BLaER1 treated with 17β-estradiol and CSF1 and Interleukin-3, amounts not matched to agents 10 nM and 100 nM (cell line): ENCODE data around the gene FRMD4A.

Source experiments
- H3K27ac ChIP-seq, 11 experiments: shearing (Covaris generic); formaldehyde crosslinking; 2 replicates each; pipeline ENCODE4 v1.8.1; 2022
- H3K27me3 ChIP-seq, 11 experiments: shearing (Covaris generic); formaldehyde crosslinking; 2 replicates each; pipeline ENCODE4 v1.8.1; 2022
- H3K36me3 ChIP-seq, 11 experiments: shearing (Covaris generic); formaldehyde crosslinking; 2 replicates each; pipeline ENCODE4 v1.8.1; 2022
- H3K4me1 ChIP-seq, 10 experiments: shearing (Covaris generic); formaldehyde crosslinking; 2 replicates each; pipeline ENCODE4 v1.8.1; 2022
- H3K4me2 ChIP-seq, 11 experiments: shearing (Covaris generic); formaldehyde crosslinking; 2 replicates each; pipeline ENCODE4 v1.8.1; 2022
- H3K4me3 ChIP-seq, 10 experiments: shearing (Covaris generic); formaldehyde crosslinking; 2 replicates each; pipeline ENCODE4 v1.8.1; 2022
- H3K9ac ChIP-seq, 11 experiments: shearing (Covaris generic); formaldehyde crosslinking; 2 replicates each; pipeline ENCODE4 v1.8.1; 2022
- H3K9me3 ChIP-seq, 11 experiments: shearing (Covaris generic); formaldehyde crosslinking; replicated peaks in 1 of 11; 2 replicates each; pipeline ENCODE4 v1.8.1; 2022
- H4K20me1 ChIP-seq, 11 experiments: shearing (Covaris generic); formaldehyde crosslinking; 2 replicates each; pipeline ENCODE4 v1.8.1; 2022
- Cebpa-rat ChIP-seq, 11 experiments: shearing (Covaris generic); IDR thresholded peaks; 2 replicates each; pipeline ENCODE4 v1.8.1; 2022

Gene FRMD4A

GRCh38 chr10:13890233-13891127 is 440.2 kb downstream of the FRMD4A start:
- Histone ChIP-seq H3K9ac (no peak overlapping the region), H3K4me3 (no peak overlapping the region), H3K4me2 (0 out of 22 replicates have a peak overlapping the region, but pooled peaks of 1 of the 11 experiments have one; percentile 12), H3K27me3 (peaks cover 32 to 55% (median 45%) of the 10 kb centered on the region in 11 experiments), H3K9me3 (peaks cover 0 to 18% (median 4%) of the 10 kb centered on the region in 11 experiments; a peak in 9 of 22 replicates), H3K4me1 (peaks cover 0 to 62% (median 3%) of the 10 kb centered on the region in 10 experiments; a peak in 9 of 20 replicates), H3K36me3 (no peaks in the 10 kb centered on the region), H3K27ac (no peak overlapping the region), H4K20me1 (no peaks in the 10 kb centered on the region)
- TF ChIP-seq Cebpa-rat (IDR thresholded peaks at IDR 0.05): no peak

DNA sequence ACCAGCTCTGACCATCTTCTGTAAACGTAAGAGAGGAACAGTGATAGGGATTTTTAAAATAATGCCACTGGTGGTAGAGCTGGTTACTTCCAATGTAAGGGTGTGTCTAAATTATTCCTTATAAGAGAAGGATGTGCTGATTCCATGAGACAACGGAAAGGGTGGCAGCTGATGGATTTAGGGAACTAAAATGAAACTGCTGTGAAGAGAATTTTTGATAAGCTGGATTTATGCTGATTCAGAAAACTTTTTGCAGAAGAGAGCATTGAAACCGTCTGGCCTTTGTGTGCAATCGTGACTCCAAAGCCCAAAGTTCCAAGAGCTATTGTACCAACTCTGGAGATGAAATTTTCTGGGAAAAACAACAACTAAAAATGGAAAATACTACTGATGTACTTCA is 443.0 kb downstream of the FRMD4A start:
- H3K9ac ChIP-seq: no peak overlapping the region
- no peaks in the 10 kb centered on the region for H4K20me1 ChIP-seq

GRCh38 chr10:13885238-13885990 is 445.3 kb downstream of the FRMD4A start:
- Histone ChIP-seq H3K27ac (no peak overlapping the region), H4K20me1 (no peaks in the 10 kb centered on the region), H3K9me3 (no peaks in the 10 kb centered on the region), H3K4me2 (peak overlapping the region in 2 of 11 experiments; percentile 2 to 56; a peak in 4 of 22 replicates), H3K4me1 (peaks cover 5 to 89% (median 19%) of the 10 kb centered on the region in 10 experiments), H3K9ac (no peak overlapping the region), H3K36me3 (no peaks in the 10 kb centered on the region), H3K27me3 (peaks cover 8 to 17% (median 14%) of the 10 kb centered on the region in 11 experiments), H3K4me3 (no peak overlapping the region)
- TF ChIP-seq Cebpa-rat (IDR thresholded peaks at IDR 0.05): no peak

More for the DNA sequence above, 443.0 kb downstream of the FRMD4A start:
- peak overlapping the region in 3 of 11 experiments; percentile 56 to 65 (median 64); a peak in 6 of 22 replicates for H3K4me2 ChIP-seq
- no peaks in the 10 kb centered on the region for H3K36me3 ChIP-seq
- H3K4me1 ChIP-seq: peaks cover 0 to 72% (median 4%) of the 10 kb centered on the region in 10 experiments; a peak in 15 of 20 replicates
- no peak for TF ChIP-seq Cebpa-rat (IDR thresholded peaks at IDR 0.05)
- H3K9me3 ChIP-seq: peaks cover 0 to 13% (median 0%) of the 10 kb centered on the region in 11 experiments; a peak in 6 of 22 replicates
- H3K27me3 ChIP-seq: peaks cover 29 to 40% (median 37%) of the 10 kb centered on the region in 11 experiments
- peak overlapping the region in 3 of 11 experiments; percentile 23 to 56 (median 52); a peak in 4 of 22 replicates for H3K27ac ChIP-seq
- no peak overlapping the region for H3K4me3 ChIP-seq

DNA sequence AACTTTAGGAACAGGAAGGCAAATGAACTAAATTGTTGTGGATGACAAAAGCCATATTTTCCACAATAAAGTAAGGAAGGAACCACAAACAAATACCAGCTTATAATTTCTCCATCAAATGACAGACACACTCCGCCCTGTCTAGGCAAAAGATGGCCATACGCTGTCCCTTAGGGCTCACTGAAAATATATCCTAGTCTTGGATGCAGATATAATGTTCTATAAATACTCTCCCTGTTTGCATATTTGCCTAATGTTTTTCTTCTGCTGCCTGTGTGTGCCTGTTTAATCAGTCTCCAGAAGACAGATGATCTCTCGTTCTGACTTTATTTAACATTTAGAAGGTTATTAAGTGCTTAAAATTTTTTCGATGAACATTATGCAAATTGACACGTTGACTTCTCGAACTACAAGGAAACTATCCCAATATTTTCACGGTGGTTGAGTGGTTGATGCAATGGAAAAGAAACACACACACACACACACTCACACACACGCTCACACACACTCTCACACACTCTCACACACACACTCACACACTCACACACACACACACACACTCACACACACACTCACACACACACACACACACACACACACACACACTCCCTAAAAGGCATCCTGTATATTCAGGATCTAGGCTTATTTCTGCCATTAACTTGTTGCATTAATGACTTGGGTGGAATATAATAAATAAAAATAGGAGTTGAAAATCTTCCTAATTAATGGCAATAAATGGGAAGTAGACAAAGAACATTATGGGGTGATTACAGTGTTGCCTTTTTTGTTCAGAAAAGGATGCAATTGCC is 446.9 kb downstream of the FRMD4A start:
- peak overlapping the region in 1 of 11 experiments; percentile 30; a peak in 1 of 22 replicates for H3K27ac ChIP-seq
- no peak overlapping the region for H3K4me3 ChIP-seq
- H3K4me2 ChIP-seq: peak overlapping the region in 3 of 11 experiments; percentile 78 to 91 (median 80); a peak in 4 of 22 replicates
- no peaks in the 10 kb centered on the region for H4K20me1 ChIP-seq
- H3K9me3 ChIP-seq: no peaks in the 10 kb centered on the region
- H3K27me3 ChIP-seq: peaks cover 0 to under 1% (median 0%) of the 10 kb centered on the region in 11 experiments; a peak in 1 of 22 replicates
- peaks cover 5 to 94% (median 19%) of the 10 kb centered on the region in 10 experiments for H3K4me1 ChIP-seq
- TF ChIP-seq Cebpa-rat (IDR thresholded peaks at IDR 0.05): no peak
- no peaks in the 10 kb centered on the region for H3K36me3 ChIP-seq
- no peak overlapping the region for H3K9ac ChIP-seq

- TF ChIP-seq Cebpa-rat (IDR thresholded peaks at IDR 0.05): no peak
- Histone ChIP-seq H3K27ac (peak overlapping the region in 6 of 11 experiments; percentile 43 to 76 (median 68); a peak in 10 of 22 replicates), H3K27me3 (no peaks in the 10 kb centered on the region), H3K4me2 (peak overlapping the region in 10 of 11 experiments; percentile 12 to 91 (median 59); a peak in 17 of 22 replicates), H4K20me1 (no peaks in the 10 kb centered on the region), H3K4me1 (peaks cover 5 to 78% (median 19%) of the 10 kb centered on the region in 10 experiments), H3K4me3 (no peak overlapping the region), H3K9me3 (no peaks in the 10 kb centered on the region), H3K36me3 (no peaks in the 10 kb centered on the region), H3K9ac (peak overlapping the region in 2 of 11 experiments; percentile 32 to 53; a peak in 4 of 22 replicates)
Observed at GRCh38 chr10:13882119-13882711, 448.5 kb downstream of the FRMD4A start.

DNA sequence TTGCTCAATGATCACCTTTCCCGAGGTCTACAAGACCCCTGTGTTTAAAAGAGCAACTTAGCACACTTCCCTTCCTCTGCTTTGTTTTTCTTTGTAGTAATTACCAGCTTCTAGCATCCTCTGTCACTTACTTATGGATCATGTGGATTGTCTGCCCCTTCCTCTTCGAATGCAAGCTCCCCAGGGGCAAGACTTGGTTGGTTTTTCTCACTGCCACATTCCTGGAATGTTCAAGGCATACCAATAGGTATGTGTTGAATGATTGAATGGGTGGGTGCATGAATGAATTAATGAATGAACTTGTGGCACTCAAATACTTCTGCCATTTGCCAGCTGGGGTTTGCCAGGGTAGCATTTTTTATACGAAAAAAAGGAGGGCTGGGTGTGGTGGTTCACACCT is 450.0 kb downstream of the FRMD4A start:
- H3K36me3 ChIP-seq: no peaks in the 10 kb centered on the region
- no peaks in the 10 kb centered on the region for H3K9me3 ChIP-seq
- H3K4me2 ChIP-seq: peak overlapping the region in 3 of 11 experiments; percentile 78 to 91 (median 80); a peak in 6 of 22 replicates
- no peak overlapping the region; a peak in 1 of 22 replicates for H3K27ac ChIP-seq
- TF ChIP-seq Cebpa-rat (IDR thresholded peaks at IDR 0.05): no peak
- H3K4me1 ChIP-seq: peaks cover 5 to 68% (median 19%) of the 10 kb centered on the region in 10 experiments
- H4K20me1 ChIP-seq: no peaks in the 10 kb centered on the region
- H3K9ac ChIP-seq: no peak overlapping the region
- H3K4me3 ChIP-seq: no peak overlapping the region
- no peaks in the 10 kb centered on the region for H3K27me3 ChIP-seq

DNA sequence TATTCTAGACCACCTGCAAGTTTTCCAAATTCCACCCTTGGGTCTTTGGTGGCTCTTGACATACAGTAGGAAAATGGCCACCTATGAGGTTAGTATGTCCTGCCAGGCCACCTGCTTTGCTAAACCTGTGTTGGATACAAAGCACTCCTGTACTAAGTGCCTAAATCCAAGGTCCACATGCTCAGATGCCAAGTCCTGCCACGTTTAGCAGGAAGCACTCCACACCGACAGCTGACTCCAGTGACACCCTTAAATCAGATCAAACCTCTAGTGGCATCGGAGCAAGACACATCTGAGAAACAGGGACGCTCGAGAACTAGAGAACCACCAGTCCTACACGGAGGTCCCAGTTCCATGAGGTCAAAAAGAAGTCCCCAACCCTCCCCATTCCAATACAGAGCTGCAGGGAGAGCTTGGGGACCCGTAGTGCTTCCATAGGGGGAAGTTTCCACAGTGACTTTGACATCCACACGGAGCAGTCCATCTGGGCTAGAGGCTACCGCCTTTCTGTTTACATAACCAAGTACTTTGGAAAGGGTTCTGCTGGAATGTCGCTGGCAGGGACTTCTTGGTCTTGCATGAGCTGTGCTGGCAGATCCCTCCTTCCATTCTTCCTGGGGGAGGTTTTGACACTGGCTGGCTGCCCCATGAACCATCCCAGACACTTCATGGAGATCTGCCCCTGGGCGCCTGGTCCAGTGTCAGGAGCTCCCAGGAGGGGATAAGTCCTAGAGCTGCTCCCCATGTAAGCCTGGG is 453.4 kb downstream of the FRMD4A start:
- TF ChIP-seq Cebpa-rat (IDR thresholded peaks at IDR 0.05): no peak
- H3K27me3 ChIP-seq: no peaks in the 10 kb centered on the region
- no peak overlapping the region for H3K4me3 ChIP-seq
- peak overlapping the region in 1 of 11 experiments; percentile 40; a peak in 1 of 22 replicates for H3K4me2 ChIP-seq
- no peaks in the 10 kb centered on the region for H3K9me3 ChIP-seq
- H3K4me1 ChIP-seq: peaks cover 3 to 69% (median 23%) of the 10 kb centered on the region in 10 experiments
- no peak overlapping the region for H3K9ac ChIP-seq
- no peak overlapping the region for H3K27ac ChIP-seq
- no peaks in the 10 kb centered on the region for H3K36me3 ChIP-seq
- H4K20me1 ChIP-seq: no peaks in the 10 kb centered on the region
